HL-60 (cell line): ENCODE results near the gene PPP1R2C.

Experiments used
- DNase-seq, 2 experiments: peaks; one replicate each; pipeline ENCODE4 v3.0.0-alpha.2; 2010 to 2020; ENCODE audit warnings: low read depth in 1 of 2, low spot score in 1 of 2
- H3K27ac ChIP-seq: fragments of 250-450 bp; sonication (Bioruptor Pico); replicated peaks from 2 replicates; pipeline ENCODE4 v1.5.1; 2020; ENCODE audit warnings: mild to moderate bottlenecking, moderate library complexity
- H3K27me3 ChIP-seq: fragments of 250-450 bp; sonication (Bioruptor Pico); 2 replicates; pipeline ENCODE4 v1.5.1; 2021; ENCODE audit warnings: mild to moderate bottlenecking, moderate library complexity; ENCODE audit not compliant: insufficient read depth, poor library complexity, severe bottlenecking
- H3K4me3 ChIP-seq: replicated peaks from 2 replicates; pipeline ENCODE4 v1.5.1; 2011; ENCODE audit warnings: mild to moderate bottlenecking, control low read depth, low read length; ENCODE audit not compliant: insufficient read depth
- CTCF ChIP-seq: IDR thresholded peaks from one replicate; pipeline ENCODE4 v1.5.1; 2011; ENCODE audit warnings: low read length, control low read depth, inconsistent platforms; ENCODE audit not compliant: insufficient read depth
- GABPA ChIP-seq: IDR thresholded peaks from 2 replicates; pipeline ENCODE4 v1.6.1; 2012; ENCODE audit warnings: low read depth
- POLR2AphosphoS5 ChIP-seq: IDR thresholded peaks from 2 replicates; pipeline ENCODE4 v1.6.1; 2012; ENCODE audit warnings: low read depth
- REST ChIP-seq: IDR thresholded peaks from 2 replicates; pipeline ENCODE4 v1.6.1; 2012; ENCODE audit warnings: low read depth; ENCODE audit not compliant: insufficient replicate concordance
- SPI1 ChIP-seq: IDR thresholded peaks from 2 replicates; pipeline ENCODE4 v1.6.1; 2012; ENCODE audit warnings: low read depth, mild to moderate bottlenecking, borderline replicate concordance

Gene PPP1R2C

GRCh38 chrX:42735250-42735649 lies 42.7 kb downstream of the PPP1R2C start:
- no peak overlapping the region for H3K4me3 ChIP-seq
- no peak overlapping the region for H3K27ac ChIP-seq
- no peak for TF ChIP-seq REST
- TF ChIP-seq CTCF = no peak
- TF ChIP-seq GABPA = no peak
- TF ChIP-seq POLR2AphosphoS5 = no peak
- TF ChIP-seq SPI1 = no peak
- no peaks in the 10 kb centered on the region for H3K27me3 ChIP-seq
- no peak for DNase-seq

GRCh38 chrX:42732506-42732905 lies 45.5 kb downstream of the PPP1R2C start:
- Histone ChIP-seq H3K27me3 (no peaks in the 10 kb centered on the region), H3K4me3 (no peak overlapping the region), H3K27ac (no peak overlapping the region)
- TF ChIP-seq GABPA = no peak
- TF ChIP-seq CTCF = no peak
- TF ChIP-seq SPI1 = no peak
- TF ChIP-seq POLR2AphosphoS5 = no peak
- no peak for TF ChIP-seq REST
- no peak for DNase-seq
